Thymus (tissue), 11 donors: ENCODE measurements around the gene CIROP. TPM values are rescaled to one million over a fixed set of nuclear protein-coding genes. Genes with fewer than 3 reads are reported as not detected.

ENCODE experiments used
- DNase-seq, 9 donors: peaks; one replicate each; pipeline ENCODE4 v3.0.0-alpha.2; 2013; ENCODE audit warnings: low spot score in 9 of 9, low read depth in 6 of 9, missing footprints in 1 of 9
- H3K27ac ChIP-seq, 2 donors: one replicate each; pipeline ENCODE4 v1.5.1; 2013; ENCODE audit warnings: control low read depth in 1 of 2, low read depth in 1 of 2, low read length in 1 of 2, mild to moderate bottlenecking in 1 of 2, moderate library complexity in 1 of 2
- H3K27me3 ChIP-seq, 2 donors: one replicate each; pipeline ENCODE4 v1.5.1; 2013; ENCODE audit warnings: low read length in 1 of 2; ENCODE audit not compliant: control insufficient read depth in 2 of 2, insufficient read depth in 1 of 2
- H3K36me3 ChIP-seq, 2 donors: one replicate each; pipeline ENCODE4 v1.5.1; 2013; ENCODE audit warnings: low read length in 1 of 2, mild to moderate bottlenecking in 1 of 2, moderate library complexity in 1 of 2; ENCODE audit not compliant: control insufficient read depth in 2 of 2, insufficient read depth in 2 of 2
- H3K4me1 ChIP-seq, 2 donors: one replicate each; pipeline ENCODE4 v1.5.1; 2013; ENCODE audit warnings: low read length in 2 of 2; ENCODE audit not compliant: control insufficient read depth in 2 of 2, insufficient read depth in 2 of 2
- H3K4me3 ChIP-seq, 2 donors: one replicate each; pipeline ENCODE4 v1.5.1; 2013; ENCODE audit warnings: low read length in 2 of 2, control low read depth in 1 of 2, mild to moderate bottlenecking in 1 of 2
- H3K9me3 ChIP-seq, 2 donors: one replicate each; pipeline ENCODE4 v1.5.1; 2013; ENCODE audit warnings: low read length in 1 of 2, mild to moderate bottlenecking in 1 of 2; ENCODE audit not compliant: control insufficient read depth in 2 of 2, insufficient read depth in 1 of 2
- WGBS: extraction: QIAGEN DNeasy Blood & Tissue Kit; methylation state at CpG from one replicate; pipeline ENCODE4 v1.1.7; 2013; 5-methylcytosine and 5-hydroxymethylcytosine counted together
- polyA plus RNA-seq: library from polyadenylated mRNA; stranded (reverse); fragments of 200-250 nt; gene quantifications from one replicate; pipeline ENCODE4 v1.2.3, GENCODE V29; 2013
- total RNA-seq: library from RNA; stranded (reverse); fragments of 120-200 nt; gene quantifications from one replicate; pipeline ENCODE4 v1.2.4, GENCODE V29; 2013
- donor health status: healthy.

CIROP gene
- total and polyA plus RNA-seq, 2 donors: 0.05 to 0.07 TPM

GRCh38 chr14:23125933-23126524 lies 21.2 kb upstream of the CIROP start:
- H3K4me1 ChIP-seq: peaks cover 0 to 7% of the 10 kb centered on the region in 2 donors

GRCh38 chr14:23125011-23125410 lies 20.2 kb upstream of the CIROP start:
- DNase-seq: no peak
- H3K36me3 ChIP-seq: no peaks in the 10 kb centered on the region
- H3K4me3 ChIP-seq: no peak overlapping the region
- no peak overlapping the region for H3K27ac ChIP-seq
- H3K9me3 ChIP-seq: no peaks in the 10 kb centered on the region
- 86% methylated on average over 3 of the region's 3 CpGs for WGBS
- H3K4me1 ChIP-seq: peaks cover 4 to 17% of the 10 kb centered on the region in 2 donors
- H3K27me3 ChIP-seq: peaks cover 0 to 3% of the 10 kb centered on the region in 2 donors

More at GRCh38 chr14:23125933-23126524, 21.2 kb upstream of the CIROP start:
- H3K27me3 ChIP-seq: peaks cover 0 to 3% of the 10 kb centered on the region in 2 donors
- no peaks in the 10 kb centered on the region for H3K9me3 ChIP-seq
- H3K36me3 ChIP-seq: no peaks in the 10 kb centered on the region
- 93% methylated on average over 9 of the region's 9 CpGs for WGBS
- no peak for DNase-seq
- no peak overlapping the region for H3K27ac ChIP-seq
- no peak overlapping the region for H3K4me3 ChIP-seq

GRCh38 chr14:23124337-23124954 lies 19.7 kb upstream of the CIROP start:
- DNase-seq: no peak
- 92% methylated on average over 13 of the region's 13 CpGs for WGBS
- H3K4me1 ChIP-seq: peaks cover 9 to 23% of the 10 kb centered on the region in 2 donors

GRCh38 chr14:23123419-23123818 lies 18.6 kb upstream of the CIROP start:
- 92% methylated on average over 8 of the region's 8 CpGs for WGBS
- peaks cover 9 to 33% of the 10 kb centered on the region in 2 donors for H3K4me1 ChIP-seq
- H3K27ac ChIP-seq: no peak overlapping the region
- H3K4me3 ChIP-seq: no peak overlapping the region
- no peaks in the 10 kb centered on the region for H3K36me3 ChIP-seq
- DNase-seq: no peak
- no peaks in the 10 kb centered on the region for H3K9me3 ChIP-seq
- peaks cover 0 to 3% of the 10 kb centered on the region in 2 donors for H3K27me3 ChIP-seq

More at GRCh38 chr14:23124337-23124954, 19.7 kb upstream of the CIROP start:
- Histone ChIP-seq H3K27me3 (peaks cover 0 to 3% of the 10 kb centered on the region in 2 donors), H3K27ac (no peak overlapping the region), H3K4me3 (no peak overlapping the region), H3K36me3 (no peaks in the 10 kb centered on the region), H3K9me3 (no peaks in the 10 kb centered on the region)

- Histone ChIP-seq H3K9me3 (no peaks in the 10 kb centered on the region), H3K4me1 (peaks cover 9 to 38% of the 10 kb centered on the region in 2 donors), H3K36me3 (no peaks in the 10 kb centered on the region), H3K4me3 (no peak overlapping the region), H3K27me3 (peaks cover 0 to 3% of the 10 kb centered on the region in 2 donors), H3K27ac (no peak overlapping the region)
- WGBS: 92% methylated on average over 6 of the region's 6 CpGs
- DNase-seq: no peak
These were observed 17.3 kb upstream of the CIROP start for GRCh38 chr14:23122086-23122485.

GRCh38 chr14:23121361-23121771 lies 16.6 kb upstream of the CIROP start:
- H3K27ac ChIP-seq: no peak overlapping the region
- no peak overlapping the region for H3K4me3 ChIP-seq
- peaks cover 9 to 38% of the 10 kb centered on the region in 2 donors for H3K4me1 ChIP-seq
- H3K9me3 ChIP-seq: no peaks in the 10 kb centered on the region
- peak in 1 of 9 donors; percentile 12 for DNase-seq
- H3K27me3 ChIP-seq: peaks cover 0 to 3% of the 10 kb centered on the region in 2 donors
- 68% methylated on average over 6 of the region's 6 CpGs for WGBS
- H3K36me3 ChIP-seq: no peaks in the 10 kb centered on the region

GRCh38 chr14:23120541-23121251 lies 15.9 kb upstream of the CIROP start:
- H3K27me3 ChIP-seq: peaks cover 0 to 1% of the 10 kb centered on the region in 2 donors

GRCh38 chr14:23119363-23120327 lies 14.9 kb upstream of the CIROP start:
- peak overlapping the region in 1 of 2 donors; percentile 15 for H3K4me3 ChIP-seq

More at GRCh38 chr14:23120541-23121251, 15.9 kb upstream of the CIROP start:
- Histone ChIP-seq H3K9me3 (no peaks in the 10 kb centered on the region), H3K36me3 (no peaks in the 10 kb centered on the region), H3K4me1 (peaks cover 9 to 38% of the 10 kb centered on the region in 2 donors), H3K27ac (peak overlapping the region; percentile 84 to 94), H3K4me3 (no peak overlapping the region)
- DNase-seq: peak in 8 of 9 donors; percentile 44 to 87 (median 74)
- 21% methylated on average over 9 of the region's 9 CpGs for WGBS

More at GRCh38 chr14:23119363-23120327, 14.9 kb upstream of the CIROP start:
- 54% methylated on average over 16 of the region's 16 CpGs for WGBS
- Histone ChIP-seq H3K27me3 (peaks cover 0 to 3% of the 10 kb centered on the region in 2 donors), H3K9me3 (no peaks in the 10 kb centered on the region), H3K36me3 (no peaks in the 10 kb centered on the region), H3K27ac (peak overlapping the region; percentile 84 to 94), H3K4me1 (peaks cover 9 to 38% of the 10 kb centered on the region in 2 donors)
- peak in 8 of 9 donors; percentile 33 to 85 (median 58) for DNase-seq
